Measurements from ENCODE around the gene STAB1. TPM values are rescaled to one million over a fixed set of nuclear protein-coding genes. Genes with fewer than 3 reads are reported as not detected.

STAB1 gene
- total RNA-seq, 2 donors from 2014 or later, result 51.4 to 111 TPM

DNA sequence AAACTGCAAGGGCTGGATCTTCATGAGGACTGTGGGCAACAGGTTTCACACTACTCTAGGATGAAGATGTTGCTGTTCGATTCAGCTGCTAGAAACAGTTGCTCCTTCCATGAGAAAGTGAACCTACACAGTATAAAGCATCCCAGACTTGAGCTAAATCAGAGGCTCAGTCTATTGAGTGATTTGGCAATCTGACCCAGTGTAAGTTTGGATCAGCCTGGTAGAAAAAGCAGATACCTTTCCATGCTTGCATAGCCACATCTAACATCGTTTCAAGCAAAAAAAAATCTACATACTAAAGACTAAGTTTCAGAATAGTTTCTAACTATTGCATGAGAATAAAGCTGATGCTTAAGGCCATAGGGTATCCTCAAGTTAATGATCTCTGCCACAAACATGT lies 45.9 kb downstream of the STAB1 start:
- intact Hi-C loops (cut with DNase I, micrococcal nuclease), result no loop called here
- no peak for ATAC-seq
- DNase-seq, result no peak

DNA sequence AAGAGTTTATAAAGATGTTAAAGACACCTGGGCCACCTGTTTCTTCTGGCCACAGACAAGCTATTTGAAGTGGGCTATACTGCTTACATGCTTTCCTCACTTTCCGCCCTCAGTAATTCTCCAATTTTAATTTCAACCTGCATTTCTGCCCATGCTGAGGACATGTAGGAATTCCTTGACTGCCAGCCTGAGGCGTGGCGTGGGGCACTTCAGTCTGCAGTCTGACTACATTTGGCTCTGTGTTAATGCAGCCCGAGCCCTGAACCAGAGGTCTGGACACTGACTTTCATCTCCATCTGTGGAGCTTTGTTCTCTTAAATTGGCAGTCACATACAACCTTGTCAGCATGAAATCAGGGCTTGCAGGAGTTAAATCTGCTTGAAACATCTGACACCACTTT lies 49.8 kb downstream of the STAB1 start:
- ATAC-seq (no peak), DNase-seq (no peak)
- intact Hi-C loops (cut with DNase I, micrococcal nuclease), result no loop called here

DNA sequence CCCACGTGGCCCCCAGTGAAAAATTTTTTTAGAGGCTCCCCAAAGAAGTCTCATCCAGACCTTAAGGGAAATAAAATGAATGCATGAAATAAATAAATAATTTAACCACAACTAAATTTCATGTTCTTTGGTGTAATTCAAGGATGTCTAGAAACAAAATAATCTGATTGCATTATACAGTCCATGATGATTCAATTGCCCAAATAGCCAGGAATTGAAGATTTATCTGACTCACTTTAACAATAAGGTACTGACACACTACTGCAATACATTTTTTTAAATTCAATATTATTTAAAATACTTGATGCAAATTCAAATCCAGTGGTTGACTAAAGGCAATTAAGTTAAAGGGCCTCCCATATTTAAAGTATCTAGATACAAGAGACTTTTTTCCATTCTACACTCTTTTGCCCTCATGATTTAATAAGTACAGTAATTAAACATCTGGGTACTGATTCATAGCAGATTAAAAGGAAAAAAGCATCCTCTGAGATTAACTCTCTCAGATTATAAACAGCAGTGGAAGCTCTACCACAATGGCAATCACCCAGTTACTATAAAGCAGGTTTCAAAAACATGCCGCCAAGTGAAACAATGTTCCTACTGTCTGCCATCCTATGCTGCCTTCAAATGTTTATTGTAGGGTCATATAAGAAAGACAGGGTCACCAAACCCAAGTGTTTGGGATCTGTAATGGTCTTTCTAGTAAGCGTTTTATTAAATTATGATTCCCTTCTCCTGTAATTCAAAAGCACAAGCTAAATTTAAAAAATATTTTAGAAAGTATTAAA lies 51.2 kb downstream of the STAB1 start:
- no peak for DNase-seq
- intact Hi-C loops (cut with DNase I, micrococcal nuclease), result no loop called here
- peak; percentile 87 for ATAC-seq

DNA sequence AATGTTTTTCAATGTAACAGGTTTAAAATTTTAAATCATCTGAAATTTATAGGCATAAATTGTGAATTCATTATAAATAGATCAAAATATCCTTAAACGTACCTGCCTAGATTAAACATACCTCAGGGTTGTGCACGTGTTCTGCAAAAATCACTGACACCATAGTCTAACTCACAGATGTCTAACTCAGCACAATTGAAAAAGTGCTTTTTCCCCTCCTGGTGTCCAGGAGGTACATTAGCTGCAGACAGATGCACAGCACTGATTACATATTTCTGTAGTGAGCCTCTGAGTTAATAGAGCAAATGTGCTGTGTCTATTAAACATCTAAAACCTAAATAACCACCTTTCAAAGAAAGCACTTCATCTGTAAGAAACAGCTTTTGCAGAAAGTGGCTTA lies 52.0 kb downstream of the STAB1 start:
- no peak for DNase-seq
- ATAC-seq, result no peak
- intact Hi-C loops (cut with DNase I, micrococcal nuclease), result no loop called here

GRCh38 chr3:52551118-52551517 lies 56.0 kb downstream of the STAB1 start:
- intact Hi-C loops (cut with DNase I, micrococcal nuclease), result no loop called here
- DNase-seq (no peak), ATAC-seq (no peak)

DNA sequence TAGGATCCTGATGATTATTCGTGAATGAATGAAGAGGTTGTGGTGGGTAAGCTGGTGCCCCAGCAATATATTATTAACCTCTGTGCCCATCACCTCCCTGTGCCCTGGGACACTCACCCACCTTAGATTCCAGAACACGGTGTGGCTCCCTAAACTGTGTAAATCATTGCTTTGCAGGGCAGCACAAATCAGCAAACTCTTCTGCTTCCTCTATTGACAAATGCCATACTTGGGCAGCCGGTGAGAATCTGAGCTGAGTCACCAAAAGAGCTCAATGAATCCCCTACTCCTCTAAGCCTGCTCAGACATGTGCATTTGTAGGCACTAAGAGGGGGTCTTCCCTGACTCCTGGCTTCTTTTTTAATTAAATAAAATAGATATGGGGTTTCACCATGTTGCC lies 57.0 kb downstream of the STAB1 start:
- no peak for DNase-seq
- intact Hi-C loops (cut with DNase I, micrococcal nuclease), result no loop called here
- ATAC-seq, result no peak

DNA sequence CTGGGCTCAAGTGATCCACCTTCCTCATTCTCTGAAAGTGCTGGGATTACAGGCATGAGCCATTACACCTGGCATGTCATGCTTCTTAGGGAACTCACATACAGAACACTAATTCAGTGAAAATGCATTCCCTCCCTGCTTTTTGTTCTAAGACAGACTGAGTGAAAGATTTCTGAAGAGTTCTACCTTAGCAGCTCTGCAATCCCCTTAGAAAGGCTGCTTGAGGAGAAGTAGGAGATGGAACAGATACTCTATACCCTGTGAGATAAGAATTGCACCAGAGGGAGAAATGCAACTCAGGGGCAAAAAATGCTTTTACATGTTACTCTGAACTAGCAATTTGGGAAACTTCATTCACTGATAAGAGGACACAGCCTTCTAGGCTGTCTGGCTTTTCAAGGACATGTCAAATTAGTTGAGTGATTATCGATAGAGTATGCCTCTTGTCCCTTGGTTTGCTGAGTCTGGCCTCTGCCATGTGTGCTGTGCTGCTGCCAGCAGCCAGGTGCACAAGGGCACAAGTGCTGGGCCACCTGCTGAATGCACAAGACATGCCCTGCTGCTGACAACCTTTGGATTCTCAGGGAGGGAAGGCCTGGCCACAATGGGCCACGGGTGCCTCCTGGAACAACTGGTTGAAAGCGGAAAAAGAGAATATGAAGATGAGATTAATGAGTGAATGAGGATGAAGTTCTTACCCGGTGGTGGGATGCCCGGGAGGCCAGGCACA lies 59.1 kb downstream of the STAB1 start:
- ATAC-seq, result no peak
- DNase-seq, result no peak
- intact Hi-C loops (cut with DNase I, micrococcal nuclease), result no loop called here

DNA sequence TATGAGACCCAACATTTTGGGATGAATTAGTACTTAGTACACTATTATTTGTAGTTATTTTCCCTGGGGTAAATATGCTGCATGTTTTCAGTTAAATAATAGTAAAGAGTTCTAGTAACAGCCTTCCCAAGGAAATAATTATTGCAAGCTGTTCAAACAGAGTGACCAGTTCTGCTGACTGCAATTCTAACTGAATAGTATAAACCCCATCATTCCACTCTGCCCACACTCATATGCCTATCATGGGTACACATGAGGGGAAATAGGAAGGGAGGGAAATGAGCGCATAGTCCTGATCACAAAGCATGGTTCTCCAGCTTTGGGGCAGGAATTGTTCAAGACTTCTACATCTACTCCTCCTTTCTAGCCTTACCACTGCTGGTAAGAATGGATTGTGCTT lies 59.9 kb downstream of the STAB1 start:
- intact Hi-C loops (cut with DNase I, micrococcal nuclease), result no loop called here
- DNase-seq (no peak), ATAC-seq (no peak)

GRCh38 chr3:52557011-52557960 lies 62.1 kb downstream of the STAB1 start:
- intact Hi-C loops (cut with DNase I, micrococcal nuclease), result no loop called here
- DNase-seq, result no peak
- no peak for ATAC-seq

DNA sequence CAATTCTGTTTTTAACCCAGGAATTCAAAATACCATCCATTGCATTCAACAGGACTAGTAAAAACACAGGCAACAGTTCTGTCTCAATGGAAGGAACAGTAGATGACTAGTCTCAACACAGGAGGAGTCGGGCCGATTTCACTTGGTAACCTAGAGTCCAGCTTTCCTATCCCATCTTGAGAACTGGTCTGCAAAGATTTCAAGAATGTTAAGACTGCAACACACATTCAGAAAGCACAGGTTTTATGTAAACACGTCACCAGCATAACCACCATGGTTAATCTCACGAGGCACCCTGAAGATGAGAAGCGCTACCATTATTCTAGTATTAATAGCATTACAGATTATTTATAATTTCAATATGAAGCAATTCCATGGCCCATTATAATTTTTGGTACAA lies 63.3 kb downstream of the STAB1 start:
- ATAC-seq (no peak), DNase-seq (no peak)
- intact Hi-C loops (cut with DNase I, micrococcal nuclease), result no loop called here

DNA sequence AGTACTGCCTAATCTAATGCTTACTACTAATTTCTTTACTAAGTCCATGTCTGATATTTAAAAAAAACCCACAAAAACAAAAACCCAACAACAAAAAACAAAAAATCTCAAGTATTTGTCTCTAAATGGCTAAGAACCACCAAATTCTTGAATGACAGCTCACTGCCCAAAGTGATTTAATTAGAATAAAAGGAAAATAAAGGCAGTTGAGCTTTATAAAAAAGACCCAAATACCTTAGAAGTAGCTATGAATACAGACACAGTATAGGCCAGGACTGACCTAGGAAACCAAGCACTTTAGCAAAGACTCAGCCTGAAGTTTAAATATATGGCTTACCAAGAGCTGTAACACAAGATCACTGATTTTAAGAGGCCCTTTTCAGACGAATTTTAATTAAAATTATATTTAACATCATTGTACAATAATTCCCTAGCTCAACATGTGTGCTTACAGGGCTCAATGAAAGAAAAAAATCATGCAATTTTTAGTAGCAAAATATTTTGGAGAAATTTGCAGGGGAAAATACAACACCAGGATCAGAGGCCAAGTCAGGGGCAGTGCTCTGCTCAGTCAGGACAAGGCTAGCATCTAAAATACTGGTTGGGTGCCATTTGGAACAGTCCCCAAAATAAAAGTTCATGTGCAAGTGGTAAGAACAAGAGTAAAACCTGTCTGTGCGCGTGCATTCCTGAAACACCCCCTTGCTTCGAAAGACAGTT lies 66.0 kb downstream of the STAB1 start:
- intact Hi-C loops (cut with DNase I, micrococcal nuclease), result no loop called here
- ATAC-seq (no peak), DNase-seq (no peak)

- DNase-seq, result no peak
- ATAC-seq, result no peak
- intact Hi-C loops (cut with DNase I, micrococcal nuclease), result no loop called here
Measured at GRCh38 chr3:52563984-52564383, 68.8 kb downstream of the STAB1 start.

DNA sequence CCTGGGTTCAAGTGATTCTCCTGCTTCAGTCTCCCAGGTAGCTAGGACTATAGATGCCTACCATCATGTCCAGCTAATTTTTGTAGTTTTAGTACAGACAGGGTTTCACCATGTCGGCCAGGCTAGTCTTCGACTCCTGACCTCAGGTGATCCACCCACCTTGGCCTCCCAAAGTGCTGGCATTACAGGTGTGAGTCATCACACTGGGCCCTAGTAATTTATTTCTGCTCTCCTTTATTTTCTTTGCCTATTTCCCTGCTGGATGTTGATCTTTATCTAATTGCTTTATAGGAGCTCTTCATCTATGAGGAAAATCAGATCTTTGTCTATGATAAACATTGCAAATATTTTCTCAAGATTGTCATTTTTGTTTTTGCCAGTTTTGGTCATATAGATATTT lies 72.9 kb downstream of the STAB1 start:
- intact Hi-C loops (cut with DNase I, micrococcal nuclease), result no loop called here
- no peak for DNase-seq
- ATAC-seq, result peak; percentile 74

DNA sequence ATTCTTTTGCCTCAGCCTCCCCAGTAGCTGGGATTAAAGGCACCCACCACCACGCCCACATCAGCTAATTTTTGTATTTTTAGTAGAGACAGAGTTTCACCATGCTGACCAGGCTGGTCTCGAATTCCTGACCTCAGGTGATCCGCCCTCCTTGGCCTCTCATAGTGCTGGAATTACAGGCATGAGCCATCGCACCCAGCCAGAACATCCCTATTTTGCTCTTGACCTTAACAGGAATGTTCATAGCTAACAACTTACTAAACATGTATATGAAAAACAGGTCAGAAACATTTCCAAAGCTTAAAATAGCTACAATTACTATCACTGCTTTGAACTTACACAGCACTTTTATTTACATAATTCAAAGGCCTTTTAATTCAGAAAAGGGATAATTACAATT lies 74.9 kb downstream of the STAB1 start:
- no peak for DNase-seq
- ATAC-seq, result no peak
- intact Hi-C loops (cut with DNase I, micrococcal nuclease), result no loop called here

- intact Hi-C loops (cut with DNase I, micrococcal nuclease), result no loop called here
- ATAC-seq (no peak), DNase-seq (no peak)
Measured at GRCh38 chr3:52572221-52572620, 77.1 kb downstream of the STAB1 start.

Data from left colon (tissue), 2 donors.